GM12878 (cell line): ENCODE data around the gene AMOTL1.

Experiments used
- ATF7 ChIP-seq: fragments of 450-650 bp; IDR thresholded peaks from 2 replicates; pipeline ENCODE4 v1.6.1; 2016; ENCODE audit warnings: low read depth, mild to moderate bottlenecking
- CHD2 ChIP-seq: IDR thresholded peaks from 2 replicates; pipeline ENCODE4 v1.6.1; 2011; ENCODE audit warnings: low read depth, low read length, improper control_type of control experiment, borderline replicate concordance
- CTCF ChIP-seq, 3 experiments: IDR thresholded peaks in 2 of 3; conservative IDR thresholded peaks in 1 of 3; 2 replicates each; pipeline ENCODE4 v1.5.1; 2011; ENCODE audit warnings: low read depth in 3 of 3, low read length in 3 of 3, mild to moderate bottlenecking in 3 of 3, control low read depth in 2 of 3, moderate library complexity in 2 of 3, inconsistent platforms in 1 of 3, mixed read lengths in 1 of 3; ENCODE audit not compliant: control insufficient read depth in 2 of 3, insufficient read depth in 1 of 3; ENCODE audit errors: extremely low read depth in 1 of 3
- HCFC1 ChIP-seq: fragments of 150-350 bp; IDR thresholded peaks from 2 replicates; pipeline ENCODE4 v1.6.1; 2014; ENCODE audit warnings: low read length
- NBN ChIP-seq: fragments of 450-650 bp; IDR thresholded peaks from 2 replicates; pipeline ENCODE4 v1.6.1; 2016
- RCOR1 ChIP-seq: conservative IDR thresholded peaks from 2 replicates; pipeline ENCODE4 v1.6.1; 2012; ENCODE audit warnings: low read depth, low read length, improper control_type of control experiment
- SUZ12 ChIP-seq: fragments of 200-600 bp; sonication (generic); IDR thresholded peaks from one replicate; pipeline ENCODE4 v1.6.1; 2018; ENCODE audit warnings: antibody characterized with exemption, mild to moderate bottlenecking; ENCODE audit not compliant: unreplicated experiment
- ZNF24 ChIP-seq: fragments of 450-650 bp; IDR thresholded peaks from 2 replicates; pipeline ENCODE4 v1.6.1; 2017; ENCODE audit warnings: antibody characterized with exemption, mild to moderate bottlenecking

GRCh38 chr11:94760296-94760695 lies 7.9 kb upstream of the AMOTL1 start:
- TF ChIP-seq ZNF24 (no peak), CHD2 (no peak), CTCF (IDR thresholded peaks at IDR 0.05 in 2 of 3, conservative IDR thresholded peaks at IDR 0.05 in 1 of 3; ENCODE audit: control insufficient read depth in 2 of 3, extremely low read depth in 1 of 3, insufficient read depth in 1 of 3, low read depth in 3 of 3, low read length in 3 of 3) (no peak), SUZ12 (no peak), HCFC1 (no peak), ATF7 (no peak), RCOR1 (no peak), NBN (no peak)
